ENCODE results near the gene ARF5. TPM values are rescaled to one million over a fixed set of nuclear protein-coding genes. Genes with fewer than 3 reads are reported as not detected.

The ARF5 gene
- total RNA-seq, 4 donors from 2014 or later: 117 to 180 (median 147) TPM

GRCh38 chr7:127638197-127638596 is 50.0 kb downstream of the ARF5 start:
- Histone ChIP-seq H3K27me3 (peaks cover 0 to 8% (median 0%) of the 10 kb centered on the region in 4 donors), H3K4me3 (no peak overlapping the region), H3K36me3 (no peaks in the 10 kb centered on the region), H3K9me3 (no peaks in the 10 kb centered on the region), H3K4me1 (no peaks in the 10 kb centered on the region), H3K27ac (replicated peaks in 1 of 4) (no peak overlapping the region)
- intact Hi-C loops (cut with DNase I): no loop called here
- no peak for TF ChIP-seq EP300 (IDR thresholded peaks at IDR 0.05)
- no peak for DNase-seq (ENCODE audit: extremely low spot score)

Other genes starting within 250 kb of the ARF5 start
- gene ZNF800, start 195.7 kb upstream of the ARF5 start, total RNA-seq: 10 to 100 TPM; 24.7 to 35.6 (median 27.9) TPM
- gene GCC1, start 2.8 kb upstream of the ARF5 start, total RNA-seq: 10 to 100 TPM; 11.6 to 17.3 (median 14.7) TPM
- 1 to 10 TPM in 3 of 4 donors, under 1 TPM in 1; 0.66 to 4.6 (median 2.5) TPM for gene FSCN3, start 5.3 kb downstream of the ARF5 start, total RNA-seq
- not detected for gene PAX4, start 29.7 kb downstream of the ARF5 start, total RNA-seq
- 10 to 100 TPM; 71.4 to 91.2 (median 81.3) TPM for gene SND1, start 63.8 kb downstream of the ARF5 start, total RNA-seq

Data from esophagus muscularis mucosa (tissue), 4 donors.